C1 segment of cervical spinal cord (tissue), 14 donors: ENCODE results near the gene HOTAIR.

Experiments
- DNase-seq, 14 donors: peaks; one replicate each; lab custom pipeline; 2025; lab: John Stamatoyannopoulos, UW

HOTAIR gene

DNA sequence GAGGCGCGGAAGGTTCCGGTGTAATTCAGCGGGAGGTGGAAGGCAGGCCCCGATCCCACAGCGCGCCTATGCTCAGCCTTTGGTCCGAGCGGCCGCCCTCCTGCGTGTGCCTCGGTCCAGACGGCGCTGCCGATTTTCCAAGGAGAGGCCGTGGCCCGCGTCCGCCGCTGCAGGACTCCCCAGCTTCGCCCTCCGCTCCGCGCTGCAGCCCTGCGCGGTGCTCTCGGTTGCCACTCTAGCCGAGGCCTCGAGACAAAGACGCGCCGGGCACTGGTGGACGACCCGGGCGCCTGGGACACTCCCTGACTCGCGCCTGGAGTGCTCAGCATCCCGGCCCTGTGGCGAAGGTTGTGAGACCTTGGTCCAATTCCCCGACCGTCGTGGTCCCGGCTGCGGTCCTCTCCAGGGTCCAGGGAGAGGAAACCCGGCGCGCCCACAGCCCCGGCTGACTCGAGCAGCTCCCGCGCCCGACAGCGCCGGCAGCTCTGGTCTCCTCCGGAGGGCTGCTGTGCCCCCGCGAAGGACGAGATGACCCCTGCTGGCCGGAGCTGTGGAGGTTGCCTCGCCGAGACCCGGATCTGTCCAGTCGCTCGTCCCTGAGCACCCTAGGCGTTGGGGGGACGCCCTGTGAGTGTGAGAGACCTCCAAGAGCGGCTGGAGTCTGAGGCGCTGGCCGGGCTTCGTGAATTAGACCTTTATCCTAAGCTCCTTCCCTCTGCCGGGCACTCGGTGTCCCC lies 13.6 kb downstream of the HOTAIR start:
- no peak for DNase-seq

DNA sequence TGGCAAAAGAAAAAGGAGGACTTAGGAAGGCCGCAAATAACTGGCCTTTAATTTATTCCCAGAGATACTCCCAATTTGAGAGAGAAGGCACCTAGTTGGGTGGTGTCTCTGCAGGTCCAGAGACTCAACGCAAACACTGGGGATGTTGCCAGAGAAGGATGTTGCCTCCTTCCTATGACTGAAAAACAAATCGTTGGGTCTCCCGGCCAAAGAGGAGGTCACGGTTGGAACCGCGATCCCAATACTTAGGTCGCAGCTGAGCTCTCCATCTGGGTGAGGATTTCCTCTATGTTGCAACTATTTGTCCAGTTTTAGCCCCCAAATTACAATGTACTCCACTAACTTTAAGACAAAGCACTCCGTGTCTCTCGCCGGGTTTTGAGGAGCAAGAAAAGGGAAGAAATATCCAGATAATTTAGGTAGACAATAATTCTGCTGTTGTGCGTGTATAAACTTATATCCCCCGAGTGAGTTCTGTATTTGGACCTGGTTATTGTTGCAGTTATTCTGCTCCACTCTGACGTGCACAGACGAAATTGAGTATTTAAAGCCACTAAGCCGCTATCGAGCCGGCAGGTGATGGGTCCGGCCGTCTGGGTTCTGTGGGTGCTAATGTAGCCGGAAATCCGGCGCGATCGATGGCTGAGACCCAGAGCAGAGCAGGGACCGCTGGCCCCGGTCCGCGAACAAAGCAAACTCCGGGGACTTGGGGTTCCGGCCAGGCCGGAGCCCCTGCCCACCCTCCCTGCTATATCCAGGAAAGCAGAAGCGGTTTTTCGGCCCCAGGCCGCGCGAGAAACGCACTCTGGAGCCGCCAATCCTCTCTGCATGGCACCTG lies 14.3 kb downstream of the HOTAIR start:
- no peak for DNase-seq

DNA sequence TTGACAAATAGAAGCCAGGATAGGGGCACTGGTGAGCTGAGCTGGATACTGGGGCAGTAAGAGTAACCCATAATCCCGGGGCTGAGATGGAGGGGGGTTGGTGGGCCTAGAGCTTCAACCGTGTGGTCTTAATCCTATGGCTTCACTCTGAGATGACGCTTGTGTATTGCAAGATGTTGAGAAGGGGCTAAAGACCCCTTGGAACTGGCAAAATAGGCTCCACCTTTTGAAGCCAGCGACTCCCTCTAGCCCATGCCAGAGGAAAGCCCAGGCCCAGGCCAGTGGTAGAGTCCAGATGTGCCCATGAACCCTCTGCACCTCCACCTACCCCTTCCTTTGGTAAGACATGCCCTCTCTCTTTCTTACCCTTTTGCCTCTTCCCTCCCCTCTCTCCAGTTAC lies 15.4 kb downstream of the HOTAIR start:
- no peak for DNase-seq

DNA sequence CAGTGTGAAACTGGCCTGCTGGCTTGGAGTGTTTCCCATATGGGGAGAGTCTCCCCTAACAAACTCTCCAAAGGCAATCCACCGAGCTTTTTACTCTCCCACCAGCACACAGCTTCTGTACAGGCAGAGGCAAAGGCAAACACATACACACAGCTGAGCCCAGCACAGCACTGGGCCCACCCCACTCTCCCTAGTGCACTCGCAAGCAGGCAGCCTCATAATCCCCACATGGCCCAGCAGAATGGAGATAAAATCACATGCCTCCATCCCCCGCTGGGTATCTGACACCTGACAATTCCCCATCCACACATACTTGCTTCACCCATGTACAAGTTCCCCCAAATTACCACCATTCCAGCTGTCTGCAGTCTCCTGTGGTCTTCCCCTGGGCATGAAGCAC lies 16.6 kb downstream of the HOTAIR start:
- no peak for DNase-seq

DNA sequence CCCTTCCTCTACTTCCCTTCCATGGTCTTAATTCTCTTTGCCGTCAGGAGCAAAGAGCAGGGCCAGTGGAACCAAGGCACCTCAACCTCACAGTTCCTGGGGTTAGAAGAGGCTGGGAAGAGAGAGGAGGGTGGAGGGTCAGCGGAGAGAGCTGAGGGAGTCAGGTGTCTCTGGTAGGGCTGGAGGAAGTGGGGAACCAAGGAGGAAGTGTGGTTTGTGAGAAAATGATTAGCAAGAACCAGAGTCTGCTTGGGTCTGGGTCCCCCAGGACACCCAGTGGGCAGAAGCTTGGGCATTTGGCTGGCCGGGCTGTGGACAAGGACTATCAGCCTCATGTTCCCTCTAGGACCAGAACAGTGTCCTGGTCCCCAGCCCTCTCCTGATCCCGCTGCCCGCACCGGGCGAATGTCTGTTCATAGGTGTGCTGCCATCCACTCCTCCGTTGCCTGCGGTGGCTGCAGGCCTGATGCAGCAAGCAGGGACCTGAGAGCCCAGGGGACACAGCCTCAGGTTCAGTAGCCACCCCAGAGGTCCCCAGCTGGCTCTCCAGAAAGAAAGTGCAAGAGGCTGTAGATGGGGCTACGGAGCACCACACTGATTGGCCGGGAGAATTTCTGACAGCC lies 17.7 kb downstream of the HOTAIR start:
- DNase-seq = no peak

DNA sequence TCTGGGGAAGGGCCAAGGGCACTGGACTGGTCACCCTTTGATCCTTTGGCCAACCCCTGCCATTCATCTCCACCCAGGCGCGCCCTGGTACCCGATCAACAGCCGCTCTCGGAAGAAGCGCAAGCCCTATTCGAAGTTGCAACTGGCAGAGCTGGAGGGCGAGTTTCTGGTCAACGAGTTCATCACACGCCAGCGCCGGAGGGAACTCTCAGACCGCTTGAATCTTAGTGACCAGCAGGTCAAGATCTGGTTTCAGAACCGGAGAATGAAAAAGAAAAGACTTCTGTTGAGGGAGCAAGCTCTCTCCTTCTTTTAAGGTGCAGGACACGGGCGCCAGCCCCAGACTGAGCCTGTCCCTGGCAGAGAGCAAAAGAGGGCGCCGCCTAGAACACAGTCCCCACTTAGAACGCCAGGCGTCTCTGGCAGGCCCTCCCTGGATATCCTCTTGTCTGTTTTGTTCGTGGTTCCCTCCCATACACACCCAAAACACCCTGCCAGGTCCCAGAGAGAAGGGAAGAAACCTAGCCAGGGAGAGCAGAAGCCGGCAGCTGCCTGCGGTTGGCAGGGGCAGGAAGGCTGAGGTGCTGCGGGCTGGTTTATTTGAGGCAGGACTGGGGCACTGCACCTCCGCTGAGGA lies 18.4 kb downstream of the HOTAIR start:
- no peak for DNase-seq

DNA sequence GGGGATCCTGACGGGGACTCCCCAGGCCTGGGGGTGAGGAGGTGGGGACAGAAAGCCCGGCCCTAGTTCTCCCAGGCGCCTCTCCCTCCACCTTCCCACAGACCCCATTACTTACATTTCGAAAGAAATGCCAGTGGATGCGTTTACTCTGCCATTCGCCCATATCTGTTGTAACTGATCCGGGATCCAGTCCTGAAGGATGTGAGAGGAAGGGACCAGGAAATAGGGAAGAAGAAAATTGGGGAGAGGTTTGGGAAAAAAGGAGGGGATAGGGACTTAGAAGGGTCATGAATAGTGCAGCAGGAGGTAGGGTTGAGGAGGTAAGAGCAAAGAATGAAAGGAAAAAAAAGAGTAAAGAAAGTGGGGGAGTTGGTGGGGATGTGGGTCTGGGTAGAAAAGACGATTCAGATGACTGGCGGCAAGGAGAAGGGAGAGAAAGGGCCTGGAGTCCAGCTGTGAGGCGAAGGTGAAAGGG lies 18.9 kb downstream of the HOTAIR start:
- DNase-seq = no peak

DNA sequence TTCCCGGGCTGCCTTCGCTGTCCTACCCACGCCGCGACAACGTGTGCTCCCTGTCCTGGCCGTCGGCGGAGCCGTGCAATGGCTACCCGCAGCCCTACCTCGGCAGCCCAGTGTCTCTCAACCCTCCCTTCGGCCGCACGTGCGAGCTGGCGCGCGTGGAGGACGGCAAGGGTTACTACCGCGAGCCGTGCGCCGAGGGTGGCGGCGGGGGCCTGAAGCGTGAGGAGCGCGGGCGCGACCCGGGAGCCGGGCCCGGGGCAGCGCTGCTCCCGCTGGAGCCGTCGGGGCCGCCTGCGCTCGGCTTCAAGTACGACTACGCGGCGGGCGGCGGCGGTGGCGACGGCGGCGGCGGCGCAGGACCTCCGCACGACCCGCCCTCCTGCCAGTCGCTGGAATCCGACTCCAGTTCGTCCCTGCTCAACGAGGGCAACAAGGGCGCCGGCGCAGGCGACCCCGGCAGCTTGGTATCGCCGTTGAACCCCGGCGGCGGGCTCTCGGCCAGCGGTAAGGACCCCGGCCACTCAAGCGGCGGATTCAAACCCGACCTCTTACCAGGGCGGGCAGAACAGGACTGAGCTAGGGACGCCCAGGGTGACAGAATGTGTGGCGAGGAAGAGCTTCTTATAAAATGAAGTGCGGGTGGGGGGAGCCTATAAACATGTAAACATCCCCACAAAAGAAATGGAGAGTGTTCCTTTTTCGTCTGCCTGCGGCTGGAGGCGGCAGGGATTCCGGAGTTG lies 19.5 kb downstream of the HOTAIR start:
- no peak for DNase-seq

DNA sequence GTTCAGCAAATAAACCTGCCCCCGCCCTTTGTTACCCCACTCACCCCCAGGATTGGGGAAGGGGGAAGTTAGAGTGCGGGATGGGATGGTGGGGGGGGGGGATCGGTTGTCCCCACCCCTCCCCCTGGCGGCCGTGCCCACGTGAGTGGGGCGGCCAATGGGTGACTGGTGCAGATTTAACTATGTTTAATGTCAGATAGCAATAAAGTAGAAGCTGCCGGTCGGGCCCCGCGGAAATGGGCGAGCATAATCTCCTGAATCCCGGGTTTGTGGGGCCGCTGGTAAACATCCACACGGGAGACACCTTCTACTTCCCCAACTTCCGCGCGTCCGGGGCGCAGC lies 20.1 kb downstream of the HOTAIR start, which contains the start of gene HOXC12:
Gene HOXC12 (plus strand): TSS at position 210 of the 342 bp plus-strand sequence. CDS start 27 bp downstream, at position 237.
- no peak for DNase-seq

DNA sequence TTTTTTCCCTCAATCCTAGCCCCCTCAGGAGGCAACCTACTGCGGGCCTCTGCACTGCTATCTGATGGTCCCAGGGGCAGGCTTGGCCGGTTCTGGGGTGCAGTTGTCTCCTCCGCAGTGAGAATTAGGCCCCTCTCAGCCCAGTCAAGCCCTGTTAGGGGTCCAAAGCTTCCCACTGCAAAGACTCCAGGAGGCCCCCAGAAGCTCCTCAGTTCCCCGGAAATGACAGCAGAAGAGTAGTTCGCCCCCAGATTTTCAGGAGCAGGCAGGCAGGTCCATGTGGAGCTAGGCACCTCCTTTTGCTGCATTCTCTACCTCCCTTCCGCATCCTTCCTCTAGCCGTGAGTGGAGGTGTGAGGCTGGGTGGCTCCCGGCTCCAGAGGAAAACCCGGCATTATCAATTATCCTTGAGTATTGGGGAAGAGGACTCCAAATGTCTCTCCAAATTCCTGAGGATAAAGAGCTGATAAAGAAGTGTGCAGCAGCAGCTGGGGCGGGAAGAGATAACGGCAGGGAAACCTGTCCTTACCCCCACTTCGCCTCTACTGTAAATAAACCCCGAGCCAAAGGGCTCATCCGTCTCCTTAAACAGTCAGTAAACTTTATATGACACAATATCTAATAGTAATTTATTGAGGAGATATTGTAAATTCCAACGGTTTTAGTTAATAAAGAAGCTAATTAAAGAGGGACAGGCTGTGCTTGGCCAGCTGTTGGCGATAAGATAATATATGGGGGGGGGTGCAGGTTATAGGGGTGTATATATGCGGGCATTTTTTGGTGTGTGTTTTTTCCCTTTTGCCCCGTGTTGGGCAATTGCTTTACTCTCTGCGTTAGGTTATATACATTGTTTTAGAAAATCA lies 20.7 kb downstream of the HOTAIR start:
- no peak for DNase-seq

DNA sequence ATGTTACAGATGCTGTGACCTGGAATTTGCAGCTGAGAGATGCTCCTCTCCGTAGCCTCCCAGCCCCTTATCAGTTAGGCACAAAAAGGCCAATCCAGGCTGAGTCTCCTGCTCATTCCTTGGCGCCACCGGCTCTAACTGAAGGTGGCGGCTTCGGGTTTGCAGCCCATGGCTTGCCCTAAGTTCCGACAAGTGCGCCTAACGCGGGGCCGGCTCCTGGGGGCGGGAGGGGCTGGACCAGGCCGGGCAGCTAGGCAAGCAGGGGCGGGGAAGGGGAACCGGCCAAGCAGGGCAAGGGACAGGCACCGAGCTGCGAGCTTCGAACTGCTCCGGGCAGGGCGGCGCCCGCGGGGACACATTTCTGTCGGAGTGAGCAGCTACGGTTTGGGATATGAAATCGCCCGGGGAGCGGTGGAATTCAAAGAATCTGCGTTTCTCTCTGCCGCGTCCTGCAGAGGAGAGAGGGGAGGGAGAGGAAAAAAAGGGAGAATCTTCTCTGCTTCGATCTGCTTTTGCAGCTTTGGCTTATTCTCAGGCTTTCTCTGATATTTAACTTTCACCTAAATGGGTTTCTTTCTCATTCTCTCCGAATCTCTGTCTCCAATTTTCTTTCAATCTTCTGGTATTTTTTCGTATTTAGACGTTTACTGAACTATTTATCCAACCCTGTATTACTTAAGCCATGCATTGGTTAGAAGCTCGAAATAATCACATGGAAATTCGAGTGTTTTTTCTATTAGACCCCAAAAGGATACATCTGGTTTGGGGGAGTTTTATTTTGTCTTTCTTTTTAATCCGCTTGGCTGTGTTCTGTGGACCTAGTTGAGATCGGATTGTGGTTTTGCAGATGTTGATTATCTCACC lies 21.7 kb downstream of the HOTAIR start:
- DNase-seq = no peak

DNA sequence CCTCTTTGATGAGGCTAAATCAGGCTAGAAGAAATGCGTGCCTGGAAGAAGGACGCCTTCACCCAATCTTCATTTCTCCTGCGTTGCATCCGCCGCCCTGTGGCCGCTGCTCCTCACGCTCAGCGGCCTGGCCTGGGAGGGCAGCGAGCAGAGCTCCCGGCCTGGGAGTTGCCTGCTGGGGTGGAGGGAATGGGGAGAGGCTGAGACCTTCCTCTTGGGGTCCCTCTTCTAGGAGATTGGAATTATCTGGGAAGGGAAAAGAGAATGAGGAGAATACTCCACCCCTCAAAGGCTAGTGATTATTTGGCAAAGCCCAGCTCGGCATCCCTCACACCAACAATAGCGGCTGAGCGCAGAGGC lies 22.4 kb downstream of the HOTAIR start:
- no peak for DNase-seq

DNA sequence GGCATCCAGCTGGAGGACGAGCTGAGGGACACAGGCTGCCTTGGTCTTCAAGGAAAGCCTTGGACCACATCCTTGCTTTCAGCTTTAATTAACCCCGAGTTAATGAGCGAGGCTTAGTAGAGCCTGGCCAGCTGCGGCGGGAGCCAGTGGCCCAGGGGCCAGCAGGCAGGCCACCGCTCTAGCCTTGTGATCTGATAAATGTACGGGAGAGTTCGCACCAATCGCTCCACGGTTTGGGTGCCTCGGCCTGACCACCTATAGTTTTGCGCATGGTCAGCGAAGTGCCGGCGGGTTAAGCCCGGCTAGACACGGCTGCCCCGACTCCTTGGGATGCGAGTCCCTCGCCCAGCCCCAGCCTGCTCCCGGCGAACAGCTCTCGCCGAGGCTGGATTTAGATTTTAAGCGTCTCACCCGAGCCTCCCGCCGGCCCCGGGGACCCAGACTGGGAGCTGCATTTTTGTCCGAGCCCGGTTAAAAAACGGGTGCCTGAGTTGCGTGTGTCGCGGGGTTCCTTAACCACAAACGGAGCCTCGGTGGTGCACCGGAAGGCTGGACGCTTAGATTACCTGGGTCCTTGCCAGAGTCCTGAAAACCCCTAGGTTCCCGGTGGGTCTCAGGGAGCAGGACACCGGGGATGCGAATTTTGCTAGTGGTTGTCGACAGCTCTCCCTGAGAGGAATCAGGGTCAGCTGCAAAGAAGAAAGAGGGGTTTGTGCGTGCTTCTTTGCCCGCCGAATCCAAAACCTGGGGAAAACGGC lies 23.0 kb downstream of the HOTAIR start:
- DNase-seq = no peak

DNA sequence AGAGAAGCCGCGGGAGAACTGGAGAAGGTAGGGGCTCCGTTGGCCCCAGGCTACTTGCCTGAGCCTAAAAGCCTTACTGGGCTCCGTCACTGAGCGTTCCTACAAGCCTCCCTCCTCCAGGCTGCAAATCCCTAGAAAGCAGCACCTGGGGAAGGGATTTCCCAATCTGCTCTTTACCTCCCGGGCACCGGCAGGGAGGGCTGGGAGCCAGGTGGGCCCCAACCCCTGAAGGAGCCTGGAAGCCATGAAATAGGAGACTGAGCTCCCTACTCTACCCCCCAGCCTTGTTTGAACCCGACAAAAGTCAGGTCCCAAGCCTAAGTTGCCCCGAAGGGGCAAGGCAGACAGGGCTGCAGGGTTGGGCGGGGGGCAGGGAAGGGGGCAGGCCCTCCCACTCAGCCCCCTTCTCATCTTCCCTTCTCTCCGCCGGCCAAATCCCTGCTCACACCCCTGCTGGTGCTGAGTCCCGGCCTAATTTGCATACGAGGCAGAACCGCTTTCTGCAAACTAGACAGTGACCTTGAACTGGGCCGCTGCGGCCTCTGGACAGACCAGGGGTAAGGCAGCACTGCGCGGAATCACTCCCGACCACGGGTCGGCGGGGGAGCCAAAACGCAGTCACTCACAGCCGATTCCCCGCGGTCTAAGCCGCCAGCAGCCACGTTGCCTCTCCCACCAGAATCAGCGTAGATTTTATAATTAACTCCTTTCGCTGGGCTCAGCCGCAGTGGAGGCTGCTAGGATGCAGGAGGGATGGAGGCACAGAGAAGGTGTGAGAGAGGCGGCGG lies 23.8 kb downstream of the HOTAIR start:
- DNase-seq = no peak

DNA sequence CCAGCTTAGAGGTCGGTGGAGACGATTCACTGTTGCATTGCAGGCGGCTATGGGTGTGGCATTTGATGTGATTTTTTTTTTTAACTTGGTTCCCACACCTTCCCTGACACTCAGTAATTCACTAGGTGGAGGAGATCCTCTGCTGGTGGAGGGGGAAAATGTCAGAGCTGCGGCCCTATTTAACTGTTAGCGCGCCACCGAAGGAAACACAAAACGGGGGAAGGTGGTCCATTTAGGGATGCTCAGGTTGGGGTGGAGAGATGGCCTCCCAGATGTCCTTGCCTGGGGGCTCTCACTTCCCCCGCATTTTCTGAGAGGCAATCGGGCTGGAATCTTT lies 24.3 kb downstream of the HOTAIR start:
- DNase-seq = no peak

DNA sequence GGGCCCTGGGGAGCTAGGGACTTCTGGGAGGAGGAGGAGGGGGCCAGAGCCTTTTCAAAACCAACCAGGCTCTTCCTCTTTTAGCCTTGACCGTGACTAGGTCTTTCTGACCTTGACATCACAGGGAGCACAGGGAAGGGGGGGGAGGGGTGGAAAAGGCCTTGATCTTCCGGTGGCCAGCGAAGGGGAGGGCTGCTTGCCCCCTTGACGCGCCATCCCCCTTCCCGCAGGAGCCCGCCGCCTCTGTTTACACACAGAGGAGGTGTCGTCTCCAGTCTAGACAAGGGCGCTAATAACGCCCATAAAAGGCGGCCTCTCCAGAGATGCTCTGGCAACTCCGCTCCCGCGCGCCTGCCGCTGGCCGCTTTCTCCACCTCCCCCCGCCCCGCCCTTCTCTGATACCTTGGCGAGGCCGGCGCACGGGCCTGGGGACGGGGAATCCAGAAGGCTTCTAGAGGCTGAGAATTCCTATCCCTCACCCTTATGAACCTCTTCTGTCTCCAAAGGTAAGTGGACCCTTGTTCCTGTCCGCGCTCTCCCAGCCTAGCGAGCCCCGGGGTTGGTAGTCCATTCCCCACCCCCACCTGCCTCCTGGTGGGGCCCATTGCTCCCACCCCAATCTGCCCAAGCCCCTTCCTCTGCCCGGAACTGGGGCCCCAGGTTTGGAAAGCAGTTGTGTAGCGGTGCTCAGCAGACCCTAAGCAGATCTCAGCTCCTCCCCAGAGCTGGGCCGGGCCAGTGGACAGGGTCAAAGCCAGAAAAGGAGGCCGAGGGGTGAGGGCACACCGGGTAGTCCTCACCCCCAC lies 24.9 kb downstream of the HOTAIR start:
- DNase-seq = no peak
